GM12878 (cell line): ENCODE data around the gene PTPRN2. TPM values are rescaled to one million over a fixed set of nuclear protein-coding genes. Genes with fewer than 3 reads are reported as not detected.

Source experiments
- ATAC-seq: fragments of 200-7000 bp; cut with Tn5 transposase; 3 replicates; pipeline ENCODE4 v1.9.1; 2020; ENCODE audit warnings: mild to moderate bottlenecking, moderate library complexity
- BruUV-seq: library from RNA; stranded (reverse); fragments of 400-500 nt; replicated peaks from 2 replicates; lab custom pipeline; 2021; lab: Mats Ljungman, UMichigan
- CTCF ChIA-PET: fragments of 300-600 bp; sonication (Branson Sonifier 250); formaldehyde crosslinking; extraction: SDS; loops from one replicate; lab custom pipeline; 2021; ENCODE audit warnings: inconsistent platforms; lab: Yijun Ruan, JAX
- POLR2A ChIA-PET: fragments of 350-600 bp; formaldehyde crosslinking; extraction: SDS; loops from one replicate; lab custom pipeline; 2021; ENCODE audit warnings: inconsistent platforms; lab: Charles Lee
- RAD21 ChIA-PET: fragments of 300-600 bp; sonication (Branson Sonifier 250); formaldehyde crosslinking; loops from one replicate; lab custom pipeline; 2023; ENCODE audit warnings: antibody characterized with exemption; ENCODE audit not compliant: unreplicated experiment; lab: Charles Lee
- SMC1A ChIA-PET: fragments of 300-600 bp; sonication (Branson Sonifier 250); formaldehyde crosslinking; loops from one replicate; lab custom pipeline; 2023; ENCODE audit not compliant: unreplicated experiment, uncharacterized antibody; lab: Charles Lee
- DNase-seq: peaks from one replicate; pipeline ENCODE4 v3.0.0-alpha.2; 2011; ENCODE audit warnings: low read depth, low spot score
- FAIRE-seq: peaks from 3 replicates; lab custom pipeline; 2011; peaks lifted over from hg19 to GRCh38; lab: Jason Lieb, UNC
- H2AFZ ChIP-seq: 2 replicates; pipeline ENCODE4 v1.6.0; 2011; ENCODE audit warnings: low read depth, low read length, control low read depth; ENCODE audit not compliant: control insufficient read depth
- H3K27ac ChIP-seq: 2 replicates; pipeline ENCODE4 v1.5.1; 2011; ENCODE audit warnings: control low read depth; ENCODE audit not compliant: control insufficient read depth, insufficient read depth
- H3K27me3 ChIP-seq, 2 experiments: replicated peaks in 1 of 2; 2 replicates each; pipeline versions ENCODE4 v1.6.0 to v1.6.1; 2011; ENCODE audit warnings: low read length in 1 of 2; ENCODE audit not compliant: control insufficient read depth in 2 of 2, insufficient read depth in 2 of 2
- H3K36me3 ChIP-seq, 2 experiments: 2 replicates each; pipeline ENCODE4 v1.5.1; 2011; ENCODE audit warnings: low read length in 1 of 2; ENCODE audit not compliant: control insufficient read depth in 2 of 2, insufficient read depth in 2 of 2
- H3K4me1 ChIP-seq: 2 replicates; pipeline ENCODE4 v1.6.1; 2011; ENCODE audit warnings: mild to moderate bottlenecking, low read length, moderate library complexity, mixed read lengths; ENCODE audit not compliant: control insufficient read depth, insufficient read depth
- H3K4me2 ChIP-seq: 2 replicates; pipeline ENCODE4 v1.6.0; 2011; ENCODE audit warnings: control low read depth; ENCODE audit not compliant: control insufficient read depth, insufficient read depth
- H3K4me3 ChIP-seq: fragments of 200-600 bp; sonication (generic); 2 replicates; pipeline ENCODE4 v1.5.1; 2016
- H3K79me2 ChIP-seq: 2 replicates; pipeline ENCODE4 v1.6.0; 2011; ENCODE audit warnings: low read length; ENCODE audit not compliant: control insufficient read depth, insufficient read depth
- H3K9ac ChIP-seq: 2 replicates; pipeline ENCODE4 v1.8.0; 2011; ENCODE audit warnings: low read length, control low read depth, mixed read lengths; ENCODE audit not compliant: control insufficient read depth, insufficient read depth
- H3K9me3 ChIP-seq: replicated peaks from 3 replicates; pipeline ENCODE4 v1.5.1; 2011; ENCODE audit warnings: mild to moderate bottlenecking, low read length; ENCODE audit not compliant: control insufficient read depth, insufficient read depth
- H4K20me1 ChIP-seq: 2 replicates; pipeline ENCODE4 v1.6.0; 2011; ENCODE audit not compliant: control insufficient read depth, insufficient read depth
- ASH2L ChIP-seq: fragments of 300-600, 200-600 bp; sonication (generic); IDR thresholded peaks from 2 replicates; pipeline ENCODE4 v1.6.1; 2017; ENCODE audit warnings: low read depth, mild to moderate bottlenecking, borderline replicate concordance
- CREM ChIP-seq: IDR thresholded peaks from 2 replicates; pipeline ENCODE4 v1.6.1; 2014; ENCODE audit warnings: antibody characterized with exemption, low read depth
- EGR1 ChIP-seq, 2 experiments: IDR thresholded peaks; 1 replicate in 1 of 2; 2 replicates in 1 of 2; pipeline ENCODE4 v1.6.1; 2011 to 2012; ENCODE audit warnings: low read depth in 2 of 2, low read length in 2 of 2, borderline replicate concordance in 1 of 2, mild to moderate bottlenecking in 1 of 2, moderate library complexity in 1 of 2
- FOXK2 ChIP-seq: fragments of 450-650 bp; IDR thresholded peaks from 2 replicates; pipeline ENCODE4 v1.6.1; 2017; ENCODE audit warnings: mild to moderate bottlenecking, moderate library complexity
- JUND ChIP-seq: IDR thresholded peaks from 2 replicates; pipeline ENCODE4 v1.6.1; 2012; ENCODE audit warnings: low read depth, mild to moderate bottlenecking, low read length, improper control_type of control experiment, moderate library complexity
- LARP7 ChIP-seq: fragments of 450-650 bp; IDR thresholded peaks from 2 replicates; pipeline ENCODE4 v1.6.1; 2017; ENCODE audit warnings: mild to moderate bottlenecking
- RCOR1 ChIP-seq: conservative IDR thresholded peaks from 2 replicates; pipeline ENCODE4 v1.6.1; 2012; ENCODE audit warnings: low read depth, low read length, improper control_type of control experiment
- RELA ChIP-seq: fragments of 450-650 bp; IDR thresholded peaks from 2 replicates; pipeline ENCODE4 v1.8.0; 2014; ENCODE audit warnings: borderline replicate concordance; ENCODE audit not compliant: partially characterized antibody
- STAT1 ChIP-seq: fragments of 450-650 bp; conservative IDR thresholded peaks from 2 replicates; pipeline ENCODE4 v1.6.1; 2014; ENCODE audit warnings: antibody characterized with exemption, mild to moderate bottlenecking
- ZNF217 ChIP-seq: fragments of 450-650 bp; IDR thresholded peaks from 2 replicates; pipeline ENCODE4 v1.6.1; 2017; ENCODE audit warnings: antibody characterized with exemption, mild to moderate bottlenecking
- WGBS: methylation state at CpG from one replicate; pipeline ENCODE4 v1.1.6; 2016; ENCODE audit warnings: low lambda C conversion rate; ENCODE audit not compliant: insufficient replicate concordance, insufficient coverage; ENCODE audit errors: missing lambda C conversion rate; 5-methylcytosine and 5-hydroxymethylcytosine counted together
- in situ Hi-C: fragments of 300-500 bp; cut with MboI; formaldehyde crosslinking; loops from 9 replicates; pipeline ENCODE4 v1.14.3; 2018; ENCODE audit warnings: mixed read lengths
- intact Hi-C: fragments of 100-400 bp; cut with micrococcal nuclease; formaldehyde crosslinking; loops from one replicate; pipeline ENCODE4 v1.14.2; 2022; ENCODE audit not compliant: unreplicated experiment
- polyA plus RNA-seq, 11 experiments: library from polyadenylated mRNA; depleted of rRNA in 4 of 11; unstranded in 6 of 11; stranded (reverse) in 5 of 11; fragments of >200 nt; fragmentation: Nextera tagmentation in 4 of 11; fragmentation: Illumina TruSeq in 1 of 11; extraction: Ambion mirVana in 4 of 11; extraction: Trizol in 1 of 11; gene quantifications; 1 replicate in 1 of 11; 2 replicates in 10 of 11; pipeline versions ENCODE4 v1.2.1 to v1.2.3, GENCODE V29; 2011 to 2016; ENCODE audit warnings: inconsistent platforms in 2 of 11, missing spikeins in 2 of 11, low read depth in 1 of 11
- total RNA-seq, 4 experiments: library from RNA; depleted of rRNA in 3 of 4; stranded (reverse); fragments of >200 nt in 3 of 4; fragmentation: Illumina TruSeq in 1 of 4; extraction: Trizol in 1 of 4; gene quantifications; 2 replicates each; pipeline versions ENCODE4 v1.2.1 to v1.2.3, GENCODE V29; 2013 to 2021

Gene PTPRN2
- total and polyA plus RNA-seq, 10 of the 15 experiments (the other 5 are each of a cell fraction or from before 2014, with no cell fraction given) = 5.4 TPM; not detected in 9

- no peak for TF ChIP-seq ZNF217
- no peak for TF ChIP-seq RCOR1
- TF ChIP-seq JUND = no peak
- TF ChIP-seq ASH2L = no peak
- no peak for TF ChIP-seq STAT1
- TF ChIP-seq CREM = no peak
Measured at GRCh38 chr7:157524731-157525130, 1062.9 kb downstream of the PTPRN2 start (continued).

- H3K9ac ChIP-seq = no peak overlapping the region
- no peak overlapping the region for H3K4me3 ChIP-seq
- intact Hi-C loops (no loop called here), in situ Hi-C loops (no loop called here)
- no peaks in the 10 kb centered on the region for H3K4me1 ChIP-seq
- no peaks in the 10 kb centered on the region for H3K79me2 ChIP-seq
- FAIRE-seq (no peak), DNase-seq (no peak), ATAC-seq (no peak)
- no peaks in the 10 kb centered on the region for H3K27me3 ChIP-seq
- H4K20me1 ChIP-seq = no peaks in the 10 kb centered on the region
- CTCF ChIA-PET = no interaction called here
- H2AFZ ChIP-seq = no peak overlapping the region
- H3K4me2 ChIP-seq = no peak overlapping the region
- TF ChIP-seq FOXK2 (no peak), RELA (no peak), LARP7 (no peak), EGR1 (IDR thresholded peaks at IDR 0.05; ENCODE audit: borderline replicate concordance in 1 of 2, low read depth in 2 of 2, low read length in 2 of 2) (no peak)
- no peaks in the 10 kb centered on the region; the same call in 2 of the 3 replicates for H3K9me3 ChIP-seq
- WGBS = 50% methylated on average over 20 of the region's 20 CpGs
- SMC1A ChIA-PET = no interaction called here
- BruUV-seq = no TSS peak
- POLR2A ChIA-PET = no interaction called here
- RAD21 ChIA-PET = no interaction called here
- no peaks in the 10 kb centered on the region; a peak in 1 of 4 replicates for H3K36me3 ChIP-seq
- H3K27ac ChIP-seq = no peak overlapping the region
Measured at GRCh38 chr7:157523766-157524421, 1063.7 kb downstream of the PTPRN2 start.
